Glomerular visceral epithelial cell (primary cell): ENCODE measurements around the gene ZBTB46.
"Not testable (repeated sequence)": the region's sequence is repeated elsewhere in the genome, so short reads cannot be mapped to it uniquely, and the experiment has no call there.

Experiments used
- DNase-seq: peaks from one replicate; pipeline ENCODE4 v3.0.0-alpha.2; 2016; ENCODE audit errors: extremely low spot score

ZBTB46 gene

GRCh38 chr20:63735859-63736718, 95.0 kb downstream of the ZBTB46 start, which contains the start of gene LIME1:
TSS of gene LIME1 (plus strand) at chr20:63736664. CDS start at chr20:63737550, 886 bp downstream.
- DNase-seq, result no peak

GRCh38 chr20:63734946-63735858, 95.9 kb downstream of the ZBTB46 start:
- no peak for DNase-seq

- DNase-seq, result no peak
Observed at GRCh38 chr20:63734111-63734945, 96.7 kb downstream of the ZBTB46 start.

- no peak for DNase-seq
Observed at GRCh38 chr20:63733579-63734081, 97.4 kb downstream of the ZBTB46 start.

- DNase-seq, result no peak
Observed at GRCh38 chr20:63733117-63733516, 97.9 kb downstream of the ZBTB46 start.

- no peak for DNase-seq
Observed at GRCh38 chr20:63732118-63733095, 98.7 kb downstream of the ZBTB46 start.

- no peak for DNase-seq
Observed at GRCh38 chr20:63731410-63731809, 99.7 kb downstream of the ZBTB46 start.

- not testable (repeated sequence) for DNase-seq
Observed at GRCh38 chr20:63730189-63730733, 100.8 kb downstream of the ZBTB46 start.

- not testable (repeated sequence) for DNase-seq
Observed at GRCh38 chr20:63722967-63723622, 108.0 kb downstream of the ZBTB46 start.

GRCh38 chr20:63718996-63719395, 112.1 kb downstream of the ZBTB46 start:
- DNase-seq, result no peak

- DNase-seq, result no peak
Observed at GRCh38 chr20:63714858-63715257, 116.2 kb downstream of the ZBTB46 start.

GRCh38 chr20:63712191-63712590, 118.9 kb downstream of the ZBTB46 start:
- no peak for DNase-seq

- no peak for DNase-seq
Observed at GRCh38 chr20:63711085-63711645, 119.9 kb downstream of the ZBTB46 start.

- DNase-seq, result no peak
Observed at GRCh38 chr20:63709149-63709527, 121.9 kb downstream of the ZBTB46 start.

GRCh38 chr20:63708301-63709148, 122.5 kb downstream of the ZBTB46 start:
- DNase-seq, result peak; percentile 37

GRCh38 chr20:63707558-63708300, 123.3 kb downstream of the ZBTB46 start, which contains the start of the genes ARFRP1 and ZGPAT:
TSS of gene ARFRP1 (minus strand) at chr20:63707976. CDS start at chr20:63707091, 885 bp downstream.
TSS of gene ZGPAT (plus strand) at chr20:63708039. CDS start at chr20:63708581, 542 bp downstream.
- peak; percentile 83 for DNase-seq
